Measurements from ENCODE around the gene PHKG1. TPM values are rescaled to one million over a fixed set of nuclear protein-coding genes. Genes with fewer than 3 reads are reported as not detected.
A peak's percentile ranks its signal among the peaks of the same experiment; 100 is the strongest.

PHKG1 gene
- polyA plus RNA-seq, 2 of the 4 experiments (the other 2 are of a cell fraction), result 0.41 to 1.0 TPM

- ChIA-PET CTCF (interaction anchor here (0.5 to 3.3 kb wide), 6 partner anchors 9 to 131 kb away, joined by 3 to 13 read pairs (median 4); partner anchors contain the start of genes NIPSNAP2, PHKG1 and SUMF2), POLR2A (no interaction called here)
- FAIRE-seq (no peak), ATAC-seq (peak; percentile 53 to 73; a peak in 4 of 6 replicates), DNase-seq (ENCODE audit: low read depth in 1 of 2, low spot score in 1 of 2) (peak in 1 of 2 experiments; percentile 40)
- 70% methylated on average over 12 of the region's 12 CpGs for WGBS (ENCODE audit: missing lambda C conversion rate)
- H3K4me1 ChIP-seq, result peaks cover 7% of the 10 kb centered on the region; the same call in 1 of the 3 replicates
- H3K9me3 ChIP-seq, result no peaks in the 10 kb centered on the region
- H3K4me3 ChIP-seq, result no peak overlapping the region
- H3K4me2 ChIP-seq, result no peak overlapping the region
- no peak for TF ChIP-seq HOXA7 (CRISPR knock-in tag; IDR thresholded peaks at IDR 0.05)
- no peak for TF ChIP-seq ZNF302 (CRISPR knock-in tag; IDR thresholded peaks at IDR 0.05)
- TF ChIP-seq CBX8 (IDR thresholded peaks at IDR 0.05), result no peak
- TF ChIP-seq ESRRA (IDR thresholded peaks at IDR 0.05; ENCODE audit: borderline replicate concordance, low read length), result no peak
- TF ChIP-seq TP53 (CRISPR knock-in tag; IDR thresholded peaks at IDR 0.05), result no peak
- TF ChIP-seq ELK1 (IDR thresholded peaks at IDR 0.05; ENCODE audit: low read depth, low read length), result no peak
- no peak for TF ChIP-seq SREBF2 (IDR thresholded peaks at IDR 0.05)
- no peak for TF ChIP-seq EP300 (IDR thresholded peaks at IDR 0.05)
- no peak for TF ChIP-seq ATOH8 (CRISPR knock-in tag; IDR thresholded peaks at IDR 0.05; ENCODE audit: low read depth)
- no peak for TF ChIP-seq RNF2 (IDR thresholded peaks at IDR 0.05; ENCODE audit: borderline replicate concordance, low read depth)
- TF ChIP-seq ZC3H11A (IDR thresholded peaks at IDR 0.05), result no peak
- TF ChIP-seq RFX5 (IDR thresholded peaks at IDR 0.05), result no peak
- no peak for TF ChIP-seq NR3C1 (IDR thresholded peaks at IDR 0.05)
- no peak for TF ChIP-seq CEBPB (IDR thresholded peaks at IDR 0.05)
- TF ChIP-seq RCOR1 (IDR thresholded peaks at IDR 0.05; ENCODE audit: low read depth, low read length), result no peak
- TF ChIP-seq MYC (IDR thresholded peaks at IDR 0.05; ENCODE audit: borderline replicate concordance, low read length), result no peak
- TF ChIP-seq HMGXB4 (CRISPR knock-in tag; IDR thresholded peaks at IDR 0.05; ENCODE audit: borderline replicate concordance), result no peak
- TF ChIP-seq FOSB (CRISPR knock-in tag; IDR thresholded peaks at IDR 0.05), result no peak
- no peak for TF ChIP-seq HOXB5 (CRISPR knock-in tag; IDR thresholded peaks at IDR 0.05)
- H3K27ac ChIP-seq, result no peak overlapping the region
These were observed 13.1 kb downstream of the PHKG1 start for GRCh38 chr7:56079450-56080185.

GRCh38 chr7:56078196-56078595, 14.6 kb downstream of the PHKG1 start:
- DNase-seq (ENCODE audit: low read depth in 1 of 2, low spot score in 1 of 2), result no peak
- no peak overlapping the region for H3K4me2 ChIP-seq
- H3K27ac ChIP-seq, result no peak overlapping the region
- ATAC-seq, result no peak
- POLR2A ChIA-PET, result no interaction called here
- H3K4me3 ChIP-seq, result no peak overlapping the region
- H3K9me3 ChIP-seq, result no peaks in the 10 kb centered on the region
- 85% methylated on average over 4 of the region's 16 CpGs for WGBS (ENCODE audit: missing lambda C conversion rate)
- H3K4me1 ChIP-seq, result peaks cover 7% of the 10 kb centered on the region; the same call in 1 of the 3 replicates
- CTCF ChIA-PET, result interaction anchor here (0.6 to 3.3 kb wide), 9 partner anchors 11 to 485 kb away, joined by 3 to 13 read pairs (median 4); partner anchors contain the start of gene PHKG1
- no peak for FAIRE-seq
- TF ChIP-seq CEBPB (IDR thresholded peaks at IDR 0.05) (no peak), MAZ (IDR thresholded peaks at IDR 0.05; ENCODE audit: borderline replicate concordance, low read depth, low read length) (no peak), KDM1A (IDR thresholded peaks at IDR 0.05; ENCODE audit: low read depth) (no peak), USF2 (IDR thresholded peaks at IDR 0.05) (no peak), HOXA7 (CRISPR knock-in tag; IDR thresholded peaks at IDR 0.05) (no peak), JUN (IDR thresholded peaks at IDR 0.05) (no peak), RAD21 (conservative IDR thresholded peaks at IDR 0.05 in 1 of 2, IDR thresholded peaks at IDR 0.05 in 1 of 2) (no peak), REST (IDR thresholded peaks at IDR 0.05) (no peak), BHLHE40 (IDR thresholded peaks at IDR 0.05; ENCODE audit: low read depth, low read length) (no peak), RARB (CRISPR knock-in tag; IDR thresholded peaks at IDR 0.05) (no peak), FOSL2 (IDR thresholded peaks at IDR 0.05) (no peak), FOSL2 (CRISPR knock-in tag; IDR thresholded peaks at IDR 0.05) (no peak), RCOR1 (IDR thresholded peaks at IDR 0.05; ENCODE audit: low read depth, low read length) (no peak), PHF8 (IDR thresholded peaks at IDR 0.05; ENCODE audit: borderline replicate concordance, low read depth) (no peak)

Data from A549 (cell line).